NT2/D1 (cell line): ENCODE measurements around the gene MEGF6.
A peak's percentile ranks its signal among the peaks of the same experiment; 100 is the strongest.

Source experiments
- DNase-seq: peaks from one replicate; pipeline ENCODE4 v3.0.0-alpha.2; 2011; ENCODE audit warnings: low read depth, low spot score
- H3K27me3 ChIP-seq: 2 replicates; pipeline ENCODE4 v1.6.0; 2011; ENCODE audit warnings: mild to moderate bottlenecking; ENCODE audit not compliant: insufficient read length, insufficient read depth
- H3K36me3 ChIP-seq: 2 replicates; pipeline ENCODE4 v1.6.1; 2011; ENCODE audit warnings: mild to moderate bottlenecking, low read length, mixed read lengths; ENCODE audit not compliant: insufficient read depth, insufficient read length
- H3K4me1 ChIP-seq: 2 replicates; pipeline ENCODE4 v1.5.1; 2011; ENCODE audit not compliant: insufficient read depth, insufficient read length
- H3K4me3 ChIP-seq: 2 replicates; pipeline ENCODE4 v1.5.1; 2011; ENCODE audit warnings: low read depth; ENCODE audit not compliant: insufficient read length
- H3K9ac ChIP-seq: 2 replicates; pipeline ENCODE4 v1.6.0; 2011; ENCODE audit warnings: low read depth; ENCODE audit not compliant: insufficient read length
- H3K9me3 ChIP-seq: 2 replicates; pipeline ENCODE4 v1.5.1; 2011; ENCODE audit warnings: mild to moderate bottlenecking, low read length; ENCODE audit not compliant: insufficient read depth
- SUZ12 ChIP-seq: IDR thresholded peaks from 2 replicates; pipeline ENCODE4 v1.6.1; 2011; ENCODE audit not compliant: insufficient read length, insufficient read depth; ENCODE audit errors: extremely low read depth
- YY1 ChIP-seq: IDR thresholded peaks from 2 replicates; pipeline ENCODE4 v1.6.1; 2011; ENCODE audit not compliant: insufficient read length, insufficient read depth
- ZNF274 ChIP-seq: IDR thresholded peaks from 2 replicates; pipeline ENCODE4 v1.6.1; 2011; ENCODE audit warnings: mild to moderate bottlenecking, low read depth, low read length

Gene MEGF6

GRCh38 chr1:3504151-3504821 is 107.0 kb downstream of the MEGF6 start:
- Histone ChIP-seq H3K27me3 (no peaks in the 10 kb centered on the region), H3K9me3 (no peaks in the 10 kb centered on the region), H3K9ac (no peak overlapping the region), H3K36me3 (peaks cover 6% of the 10 kb centered on the region), H3K4me1 (no peaks in the 10 kb centered on the region), H3K4me3 (no peak overlapping the region)
- no peak for TF ChIP-seq SUZ12
- TF ChIP-seq YY1, result no peak
- TF ChIP-seq ZNF274, result no peak
- no peak for DNase-seq

- TF ChIP-seq YY1, result no peak
- no peak for TF ChIP-seq ZNF274
- TF ChIP-seq SUZ12, result no peak
- no peaks in the 10 kb centered on the region for H3K4me1 ChIP-seq
- no peaks in the 10 kb centered on the region for H3K9me3 ChIP-seq
- no peak for DNase-seq
- no peaks in the 10 kb centered on the region for H3K27me3 ChIP-seq
- H3K36me3 ChIP-seq, result peaks cover 6% of the 10 kb centered on the region
- no peak overlapping the region for H3K9ac ChIP-seq
- no peak overlapping the region for H3K4me3 ChIP-seq
These were observed 107.8 kb downstream of the MEGF6 start for GRCh38 chr1:3503525-3503886.

- no peak overlapping the region for H3K4me3 ChIP-seq
- peaks cover 6% of the 10 kb centered on the region for H3K36me3 ChIP-seq
- DNase-seq, result no peak
- H3K4me1 ChIP-seq, result no peaks in the 10 kb centered on the region
- H3K27me3 ChIP-seq, result no peaks in the 10 kb centered on the region
- H3K9me3 ChIP-seq, result no peaks in the 10 kb centered on the region
- H3K9ac ChIP-seq, result no peak overlapping the region
- TF ChIP-seq SUZ12, result no peak
- TF ChIP-seq YY1, result no peak
- TF ChIP-seq ZNF274, result no peak
These were observed 108.4 kb downstream of the MEGF6 start for GRCh38 chr1:3502641-3503524.

DNA sequence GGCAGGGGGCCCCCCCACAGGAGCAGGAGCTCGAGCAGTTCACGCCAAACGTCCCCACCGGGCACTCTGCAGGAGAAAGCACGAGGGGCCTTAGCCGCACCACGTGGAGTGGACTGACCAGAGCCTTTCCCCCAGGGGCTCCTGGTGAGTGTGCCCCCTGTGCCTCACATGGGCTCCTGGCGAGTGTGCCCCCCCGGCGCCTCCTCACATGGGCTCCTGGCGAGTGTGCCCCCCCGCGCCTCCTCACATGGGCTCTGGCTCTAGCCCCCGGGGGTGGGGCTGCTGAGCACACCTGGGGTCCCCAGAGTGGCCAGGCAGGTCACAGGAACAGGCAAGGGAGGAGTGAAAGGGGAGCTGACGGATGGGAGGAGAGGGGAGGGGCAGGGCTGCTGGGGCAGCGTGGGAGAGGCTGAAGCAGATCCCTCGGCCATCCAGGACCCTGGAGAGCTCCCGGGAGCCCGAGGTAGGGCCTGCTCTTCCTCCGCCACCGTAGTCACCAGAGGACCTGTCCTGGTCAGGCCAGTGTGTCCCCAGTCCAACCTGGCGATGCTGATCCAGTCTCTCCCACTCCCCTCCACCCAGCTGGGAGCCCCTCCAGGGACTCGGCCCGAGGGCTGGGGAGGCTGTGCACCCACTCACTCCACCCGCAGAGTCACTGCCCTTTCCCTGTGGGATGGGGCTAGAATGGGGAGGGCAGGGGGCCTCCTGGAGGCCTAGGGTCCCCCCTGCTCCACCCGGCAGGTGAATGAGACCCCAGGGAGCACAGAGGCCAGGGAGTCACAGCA is 109.3 kb downstream of the MEGF6 start:
- H3K36me3 ChIP-seq, result peaks cover 6% of the 10 kb centered on the region
- no peaks in the 10 kb centered on the region for H3K27me3 ChIP-seq
- no peaks in the 10 kb centered on the region for H3K4me1 ChIP-seq
- H3K9me3 ChIP-seq, result no peaks in the 10 kb centered on the region
- DNase-seq, result peak; percentile 57
- no peak overlapping the region for H3K9ac ChIP-seq
- TF ChIP-seq YY1 (no peak), ZNF274 (no peak), SUZ12 (no peak)
- H3K4me3 ChIP-seq, result no peak overlapping the region

DNA sequence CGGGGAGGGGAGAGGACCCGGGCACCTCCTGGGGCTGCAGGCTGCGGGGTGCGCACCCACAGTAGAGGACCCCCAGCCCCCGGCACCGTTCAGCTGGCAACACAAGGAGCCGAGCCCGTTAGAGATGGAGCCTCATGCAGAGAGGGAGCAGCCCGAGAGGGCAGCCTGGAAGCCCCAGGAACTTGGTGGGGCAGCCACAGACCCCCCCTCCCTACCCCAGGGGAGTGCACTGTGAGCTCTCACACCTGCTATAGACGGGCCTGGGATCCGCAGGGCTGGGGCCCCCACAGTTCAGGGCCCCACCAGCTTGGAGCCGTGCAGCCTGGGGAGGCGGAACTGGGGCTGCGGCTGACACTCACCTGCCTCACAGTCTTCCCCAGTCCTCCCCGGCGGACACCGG is 109.9 kb downstream of the MEGF6 start:
- TF ChIP-seq YY1 (no peak), SUZ12 (no peak), ZNF274 (no peak)
- no peak for DNase-seq

GRCh38 chr1:3500265-3500835 is 111.0 kb downstream of the MEGF6 start:
- H3K9me3 ChIP-seq, result no peaks in the 10 kb centered on the region
- peaks cover 3% of the 10 kb centered on the region for H3K36me3 ChIP-seq
- H3K4me1 ChIP-seq, result no peaks in the 10 kb centered on the region
- no peak overlapping the region for H3K9ac ChIP-seq
- no peak for TF ChIP-seq YY1
- no peak for TF ChIP-seq ZNF274
- TF ChIP-seq SUZ12, result no peak
- no peaks in the 10 kb centered on the region for H3K27me3 ChIP-seq
- no peak overlapping the region for H3K4me3 ChIP-seq
- DNase-seq, result no peak

More for the DNA sequence above, 109.9 kb downstream of the MEGF6 start:
- Histone ChIP-seq H3K4me1 (no peaks in the 10 kb centered on the region), H3K36me3 (peaks cover 3% of the 10 kb centered on the region), H3K9me3 (no peaks in the 10 kb centered on the region), H3K27me3 (no peaks in the 10 kb centered on the region), H3K4me3 (no peak overlapping the region), H3K9ac (no peak overlapping the region)

- Histone ChIP-seq H3K9me3 (no peaks in the 10 kb centered on the region), H3K36me3 (peaks cover 3% of the 10 kb centered on the region), H3K4me1 (no peaks in the 10 kb centered on the region), H3K9ac (no peak overlapping the region), H3K4me3 (no peak overlapping the region), H3K27me3 (no peaks in the 10 kb centered on the region)
- DNase-seq, result no peak
- TF ChIP-seq ZNF274 (no peak), SUZ12 (no peak), YY1 (no peak)
These were observed 111.7 kb downstream of the MEGF6 start for GRCh38 chr1:3499611-3500010.
